GM21447 (cell line): ENCODE measurements around the gene NPNT.
"Not testable (repeated sequence)": the region's sequence is repeated elsewhere in the genome, so short reads cannot be mapped to it uniquely, and the experiment has no call there.

Experiments used
- ATAC-seq: cut with Tn5 transposase; IDR thresholded peaks from one replicate; pipeline ENCODE4 v1.9.1; 2021; ENCODE audit not compliant: unreplicated experiment

Gene NPNT

GRCh38 chr4:105894660-105895582 lies at the start of gene NPNT:
Gene NPNT, plus strand, starts transcription at chr4:105895471. Its CDS starts 182 bp downstream, at chr4:105895653.
- peak; percentile 34 for ATAC-seq

- ATAC-seq, result no peak
These were observed 49.7 kb upstream of the NPNT start for GRCh38 chr4:105845559-105845958.

- ATAC-seq, result not testable (repeated sequence)
These were observed 46.9 kb upstream of the NPNT start for GRCh38 chr4:105848359-105848758.

GRCh38 chr4:105851196-105851595 lies 44.1 kb upstream of the NPNT start:
- no peak for ATAC-seq

GRCh38 chr4:105852230-105852629 lies 43.0 kb upstream of the NPNT start:
- ATAC-seq, result not testable (repeated sequence)

- no peak for ATAC-seq
These were observed 36.7 kb upstream of the NPNT start for GRCh38 chr4:105858466-105859040.

GRCh38 chr4:105859233-105859632 lies 36.0 kb upstream of the NPNT start:
- no peak for ATAC-seq

- ATAC-seq, result no peak
These were observed 24.3 kb upstream of the NPNT start for GRCh38 chr4:105870963-105871362.

GRCh38 chr4:105871997-105872396 lies 23.3 kb upstream of the NPNT start:
- ATAC-seq, result no peak

GRCh38 chr4:105875233-105875632 lies 20.0 kb upstream of the NPNT start:
- no peak for ATAC-seq

- ATAC-seq, result no peak
These were observed 16.6 kb upstream of the NPNT start for GRCh38 chr4:105878668-105879067.

- no peak for ATAC-seq
These were observed 7.8 kb upstream of the NPNT start for GRCh38 chr4:105887508-105887907.

GRCh38 chr4:105895583-105896460 lies 551 bp downstream of the NPNT start:
- peak; percentile 54 for ATAC-seq

- peak; percentile 14 for ATAC-seq
These were observed 1.2 kb downstream of the NPNT start for GRCh38 chr4:105896461-105896942.

GRCh38 chr4:105896984-105897775 lies 1.9 kb downstream of the NPNT start:
- no peak for ATAC-seq

- no peak for ATAC-seq
These were observed 5.3 kb downstream of the NPNT start for GRCh38 chr4:105900541-105900940.

- no peak for ATAC-seq
These were observed 7.4 kb downstream of the NPNT start for GRCh38 chr4:105902550-105903262.

- no peak for ATAC-seq
These were observed 14.6 kb downstream of the NPNT start for GRCh38 chr4:105909787-105910281.

- no peak for ATAC-seq
These were observed 16.2 kb downstream of the NPNT start for GRCh38 chr4:105911426-105911825.

- no peak for ATAC-seq
These were observed 17.4 kb downstream of the NPNT start for GRCh38 chr4:105912633-105913032.
